HepG2 (cell line): ENCODE results near the gene SRP14. TPM values are rescaled to one million over a fixed set of nuclear protein-coding genes. Genes with fewer than 3 reads are reported as not detected.

Experiments used
- ARID4A ChIP-seq: sonication (generic); formaldehyde crosslinking; IDR thresholded peaks from 2 replicates; pipeline ENCODE4 v1.5.0; 2020; ENCODE audit warnings: mild to moderate bottlenecking, missing genetic modification reagents, borderline replicate concordance
- ATF5 ChIP-seq: sonication (generic); formaldehyde crosslinking; IDR thresholded peaks from 2 replicates; pipeline ENCODE4 v1.4.0; 2020; ENCODE audit warnings: mild to moderate bottlenecking, low read depth, missing genetic modification reagents
- EHMT2 ChIP-seq: fragments of 200-600 bp; sonication (generic); IDR thresholded peaks from 2 replicates; pipeline ENCODE4 v1.7.0; 2017; ENCODE audit warnings: antibody characterized with exemption, low read depth, low read length, borderline replicate concordance
- FOXM1 ChIP-seq: sonication (generic); formaldehyde crosslinking; IDR thresholded peaks from 2 replicates; pipeline ENCODE4 v1.5.0; 2020; ENCODE audit warnings: missing genetic modification reagents
- HNF4A ChIP-seq: sonication (generic); formaldehyde crosslinking; IDR thresholded peaks from 2 replicates; pipeline ENCODE4 v1.4.0; 2020; ENCODE audit warnings: missing genetic modification reagents
- IKZF5 ChIP-seq: IDR thresholded peaks from 2 replicates; pipeline ENCODE4 v1.6.1; 2018; ENCODE audit warnings: missing genetic modification reagents, mild to moderate bottlenecking, missing compliant biosample characterization
- KMT2A ChIP-seq: sonication (generic); formaldehyde crosslinking; IDR thresholded peaks from 2 replicates; pipeline ENCODE4 v1.4.0; 2020; ENCODE audit warnings: missing genetic modification reagents
- PRPF4 ChIP-seq: fragments of 200-400 bp; formaldehyde crosslinking; IDR thresholded peaks from 2 replicates; pipeline ENCODE4 v1.6.1; 2016; ENCODE audit warnings: low read length, low read depth; ENCODE audit not compliant: poor library complexity, severe bottlenecking
- SAFB2 ChIP-seq: sonication (generic); formaldehyde crosslinking; IDR thresholded peaks from 2 replicates; pipeline ENCODE4 v1.5.1; 2020; ENCODE audit warnings: missing genetic modification reagents, low read depth, mild to moderate bottlenecking, borderline replicate concordance
- SMARCE1 ChIP-seq: fragments of 450-650 bp; IDR thresholded peaks from 2 replicates; pipeline ENCODE4 v1.6.1; 2017; ENCODE audit warnings: borderline replicate concordance
- SP2 ChIP-seq: sonication (generic); formaldehyde crosslinking; IDR thresholded peaks from 2 replicates; pipeline ENCODE4 v1.5.1; 2020; ENCODE audit warnings: mild to moderate bottlenecking, missing genetic modification reagents
- SP4 ChIP-seq: sonication (generic); formaldehyde crosslinking; IDR thresholded peaks from 2 replicates; pipeline ENCODE4 v1.8.1; 2023; ENCODE audit warnings: mild to moderate bottlenecking, missing genetic modification reagents
- TARDBP ChIP-seq: sonication (generic); formaldehyde crosslinking; IDR thresholded peaks from 2 replicates; pipeline ENCODE4 v1.8.0; 2022; ENCODE audit warnings: mild to moderate bottlenecking, missing genetic modification reagents
- TOPORS ChIP-seq: sonication (generic); formaldehyde crosslinking; IDR thresholded peaks from 2 replicates; pipeline ENCODE4 v1.8.0; 2023; ENCODE audit warnings: mild to moderate bottlenecking, missing genetic modification reagents
- ZBTB21 ChIP-seq: sonication (generic); formaldehyde crosslinking; IDR thresholded peaks from 2 replicates; pipeline ENCODE4 v1.4.0; 2020; ENCODE audit warnings: missing genetic modification reagents
- ZBTB38 ChIP-seq: sonication (generic); formaldehyde crosslinking; IDR thresholded peaks from 2 replicates; pipeline ENCODE4 v1.5.1; 2020; ENCODE audit warnings: mild to moderate bottlenecking, missing genetic modification reagents
- ZFP90 ChIP-seq: sonication (generic); formaldehyde crosslinking; IDR thresholded peaks from 2 replicates; pipeline ENCODE4 v1.8.0; 2022; ENCODE audit warnings: missing genetic modification reagents, mild to moderate bottlenecking, inconsistent platforms, borderline replicate concordance
- ZNF12 ChIP-seq: sonication (generic); formaldehyde crosslinking; IDR thresholded peaks from 2 replicates; pipeline ENCODE4 v1.5.0; 2020; ENCODE audit warnings: missing genetic modification reagents
- ZNF18 ChIP-seq: sonication (generic); formaldehyde crosslinking; IDR thresholded peaks from 2 replicates; pipeline ENCODE4 v1.8.0; 2022; ENCODE audit warnings: mild to moderate bottlenecking, missing genetic modification reagents; ENCODE audit not compliant: insufficient replicate concordance
- ZNF790 ChIP-seq: sonication (generic); formaldehyde crosslinking; IDR thresholded peaks from 2 replicates; pipeline ENCODE4 v1.8.0; 2022; ENCODE audit warnings: missing genetic modification reagents, mild to moderate bottlenecking, borderline replicate concordance
- polyA plus RNA-seq, 8 experiments: library from polyadenylated mRNA; depleted of rRNA in 3 of 8; stranded (reverse) in 7 of 8; unstranded in 1 of 8; fragments of >200 nt; fragmentation: Illumina TruSeq in 4 of 8; extraction: Trizol in 4 of 8; gene quantifications; 2 replicates each; pipeline versions ENCODE4 v1.2.1 to v1.2.3, GENCODE V29; 2011 to 2016; ENCODE audit warnings: low read depth in 4 of 8, missing spikeins in 1 of 8, mixed read lengths in 1 of 8; ENCODE audit not compliant: insufficient read depth in 1 of 8
- total RNA-seq, 5 experiments: library from RNA; depleted of rRNA; stranded (reverse); fragments of >200 nt; fragmentation: Illumina TruSeq; extraction: Trizol; gene quantifications; 2 replicates each; pipeline ENCODE4 v1.2.3, GENCODE V29; 2016; ENCODE audit warnings: low read depth in 1 of 5

Gene SRP14
- total and polyA plus RNA-seq, 2 of the 13 experiments (the other 11 are each of a cell fraction or from before 2014, with no cell fraction given): 208 to 356 TPM

GRCh38 chr15:40087991-40088928, 49.3 kb upstream of the SRP14 start (continued):
- TF ChIP-seq ZNF18 (CRISPR knock-in tag): peak; percentile 39
- peak; percentile 55 for TF ChIP-seq TARDBP
- no peak for TF ChIP-seq SMARCE1
- TF ChIP-seq ZFP90 (CRISPR knock-in tag): no peak; the same call in 1 of the 2 replicates
- TF ChIP-seq SP4 (CRISPR knock-in tag): no peak; the same call in 1 of the 2 replicates
- peak; percentile 61; the same call in 1 of the 2 replicates for TF ChIP-seq ARID4A (CRISPR knock-in tag)
- TF ChIP-seq IKZF5 (CRISPR knock-in tag): peak; percentile 81; the same call in 1 of the 2 replicates
- no peak for TF ChIP-seq EHMT2
- peak; percentile 24; the same call in 1 of the 2 replicates for TF ChIP-seq SAFB2 (CRISPR knock-in tag)
- peak; percentile 35; the same call in 1 of the 2 replicates for TF ChIP-seq ZNF12 (CRISPR knock-in tag)
- no peak; the same call in 1 of the 2 replicates for TF ChIP-seq TOPORS (CRISPR knock-in tag)
- peak; percentile 66; the same call in 1 of the 2 replicates for TF ChIP-seq KMT2A (CRISPR knock-in tag)
- TF ChIP-seq ZNF790 (CRISPR knock-in tag): no peak
- no peak for TF ChIP-seq PRPF4
- 0 out of 2 replicates have a peak, but pooled peaks have one; percentile 57 for TF ChIP-seq ATF5 (CRISPR knock-in tag)
- TF ChIP-seq HNF4A (CRISPR knock-in tag): peak; percentile 94
- TF ChIP-seq ZBTB38 (CRISPR knock-in tag): peak; percentile 50; the same call in 1 of the 2 replicates
- TF ChIP-seq SP2: no peak
- no peak for TF ChIP-seq FOXM1 (CRISPR knock-in tag)
- TF ChIP-seq ZBTB21 (CRISPR knock-in tag): no peak
